ENCODE data around the gene PHPT1. TPM values are rescaled to one million over a fixed set of nuclear protein-coding genes. Genes with fewer than 3 reads are reported as not detected.
"Not testable (repeated sequence)": the region's sequence is repeated elsewhere in the genome, so short reads cannot be mapped to it uniquely, and the experiment has no call there.

Gene PHPT1
- total and polyA plus RNA-seq, 7 donors, result 39.0 to 144 (median 73.1) TPM

GRCh38 chr9:136835162-136835931 is 13.9 kb upstream of the PHPT1 start:
- Histone ChIP-seq H3K4me3 (no peak overlapping the region), H3K27me3 (no peaks in the 10 kb centered on the region), H3K9me3 (no peaks in the 10 kb centered on the region), H3K4me1 (no peaks in the 10 kb centered on the region), H3K27ac (no peak overlapping the region), H3K36me3 (peaks cover 2 to 65% (median 31%) of the 10 kb centered on the region in 4 donors)
- 92 to 95% methylated on average over 36 of the region's 36 CpGs for WGBS, 2 donors
- intact Hi-C loops (cut with DNase I), result no loop called here
- no peak for TF ChIP-seq POLR2AphosphoS5 (IDR thresholded peaks at IDR 0.05)
- TF ChIP-seq POLR2A (IDR thresholded peaks at IDR 0.05), result no peak
- no peak for TF ChIP-seq CTCF (IDR thresholded peaks at IDR 0.05)
- no peak for TF ChIP-seq EP300 (IDR thresholded peaks at IDR 0.05)
- DNase-seq, result no peak

DNA sequence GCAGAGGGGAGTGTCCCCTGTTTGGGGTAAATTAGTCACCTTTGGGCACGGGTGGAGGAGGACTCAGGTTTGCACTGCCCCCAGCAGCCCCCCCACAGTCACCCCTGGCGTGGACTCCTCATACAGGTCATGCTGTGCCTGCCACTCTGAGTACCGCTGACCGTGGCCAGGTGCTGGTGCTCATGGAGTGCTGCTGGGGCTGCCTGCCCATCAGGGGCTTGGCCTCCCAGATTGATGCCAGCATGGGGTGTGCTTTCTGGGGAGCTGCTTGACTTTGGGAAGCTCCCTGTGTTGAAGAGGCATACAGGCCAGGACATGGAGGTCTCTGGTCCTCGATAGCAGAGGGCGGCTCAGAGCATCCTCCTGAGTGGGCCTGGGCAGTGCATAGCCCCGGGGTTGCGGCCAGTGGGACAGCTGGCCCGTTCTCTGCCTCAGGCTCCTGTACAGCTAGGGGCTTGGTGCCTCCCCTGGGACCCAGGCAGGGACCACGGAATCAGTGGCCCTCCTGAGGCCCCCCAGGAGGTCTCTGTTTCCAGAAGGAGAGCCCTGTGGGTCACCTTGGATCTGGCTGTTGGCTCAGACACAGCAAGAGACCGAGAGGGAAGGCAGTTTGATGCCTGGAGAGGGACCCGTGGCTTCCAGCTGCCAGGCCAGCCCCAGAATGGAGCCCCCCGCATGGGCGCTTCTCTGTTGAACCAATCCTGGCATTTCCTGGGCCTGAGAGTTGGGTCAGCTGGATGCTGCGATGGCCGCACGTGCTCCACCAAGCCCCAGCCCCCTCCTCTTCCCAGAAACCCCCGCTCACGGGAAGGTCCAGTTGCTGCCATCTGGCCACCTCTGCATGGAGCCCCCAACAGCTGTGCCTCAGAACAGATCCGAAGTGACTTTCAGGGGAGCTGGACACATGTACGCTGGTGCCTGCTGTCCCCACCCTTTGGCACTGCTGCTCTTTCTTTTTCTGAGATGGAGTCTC is 13.0 kb upstream of the PHPT1 start:
- Histone ChIP-seq H3K4me3 (no peak overlapping the region), H3K36me3 (peaks cover 0 to 60% (median 24%) of the 10 kb centered on the region in 4 donors), H3K27ac (no peak overlapping the region), H3K9me3 (no peaks in the 10 kb centered on the region), H3K27me3 (no peaks in the 10 kb centered on the region), H3K4me1 (peaks cover 0 to 6% (median 4%) of the 10 kb centered on the region in 4 donors)
- 87 to 93% methylated on average over 21 of the region's 21 CpGs for WGBS, 2 donors
- intact Hi-C loops (cut with DNase I), result no loop called here
- DNase-seq, result no peak
- TF ChIP-seq POLR2AphosphoS5 (IDR thresholded peaks at IDR 0.05), result no peak

GRCh38 chr9:136837146-136837855 is 11.9 kb upstream of the PHPT1 start:
- H3K4me3 ChIP-seq, result no peak overlapping the region
- H3K36me3 ChIP-seq, result peaks cover 0 to 49% (median 18%) of the 10 kb centered on the region in 4 donors
- TF ChIP-seq CTCF (IDR thresholded peaks at IDR 0.05) (no peak), POLR2A (IDR thresholded peaks at IDR 0.05) (no peak), POLR2AphosphoS5 (IDR thresholded peaks at IDR 0.05) (no peak), EP300 (IDR thresholded peaks at IDR 0.05) (no peak)
- intact Hi-C loops (cut with DNase I), result no loop called here
- DNase-seq, result no peak
- H3K27me3 ChIP-seq, result peaks cover 0 to 1% (median 0%) of the 10 kb centered on the region in 3 donors
- 86 to 93% methylated on average over 27 of the region's 27 CpGs for WGBS, 2 donors
- H3K4me1 ChIP-seq, result peaks cover 0 to 17% (median 15%) of the 10 kb centered on the region in 4 donors
- H3K9me3 ChIP-seq, result no peaks in the 10 kb centered on the region
- H3K27ac ChIP-seq, result no peak overlapping the region

DNA sequence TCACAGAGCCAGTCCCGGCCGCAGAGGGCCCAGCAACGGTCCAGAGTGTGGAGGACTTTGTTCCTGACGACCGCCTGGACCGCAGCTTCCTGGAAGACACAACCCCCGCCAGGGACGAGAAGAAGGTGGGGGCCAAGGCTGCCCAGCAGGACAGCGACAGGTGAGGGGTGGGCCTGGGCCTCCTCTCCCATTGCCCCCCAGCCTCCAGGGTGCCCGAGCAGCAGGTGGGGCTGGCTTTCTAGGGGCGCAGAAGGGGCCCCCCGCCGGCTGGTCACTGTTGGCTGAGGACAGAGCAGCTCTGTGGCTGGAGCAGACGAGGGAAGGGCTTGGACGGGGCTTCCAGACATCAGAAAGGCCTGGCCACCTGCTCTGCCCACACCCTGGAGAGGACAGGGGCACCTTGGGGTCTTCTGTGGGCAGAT is 11.3 kb upstream of the PHPT1 start:
- H3K27me3 ChIP-seq; H3K27ac ChIP-seq; H3K9me3 ChIP-seq; H3K4me3 ChIP-seq; intact Hi-C loops (cut with DNase I); DNase-seq: not testable (repeated sequence)
- WGBS, 2 donors, result 82 to 91% methylated on average over 15 of the region's 15 CpGs
- peaks cover 0 to 23% (median 21%) of the 10 kb centered on the region in 4 donors for H3K4me1 ChIP-seq
- H3K36me3 ChIP-seq, result peaks cover 0 to 44% (median 15%) of the 10 kb centered on the region in 4 donors

GRCh38 chr9:136838314-136839228 is 10.6 kb upstream of the PHPT1 start:
- intact Hi-C loops (cut with DNase I), result no loop called here
- no peak for TF ChIP-seq POLR2A (IDR thresholded peaks at IDR 0.05)
- no peak for TF ChIP-seq POLR2AphosphoS5 (IDR thresholded peaks at IDR 0.05)
- TF ChIP-seq EP300 (IDR thresholded peaks at IDR 0.05), result no peak
- no peak for TF ChIP-seq CTCF (IDR thresholded peaks at IDR 0.05)
- peaks cover 0 to 30% (median 28%) of the 10 kb centered on the region in 4 donors for H3K4me1 ChIP-seq
- peaks cover 0 to 13% (median 6%) of the 10 kb centered on the region in 3 donors for H3K27me3 ChIP-seq
- WGBS, 2 donors, result 73 to 89% methylated on average over 29 of the region's 29 CpGs
- H3K4me3 ChIP-seq, result no peak overlapping the region
- H3K27ac ChIP-seq, result no peak overlapping the region
- H3K36me3 ChIP-seq, result peaks cover 0 to 42% (median 15%) of the 10 kb centered on the region in 4 donors
- no peak for DNase-seq
- H3K9me3 ChIP-seq, result no peaks in the 10 kb centered on the region

Data from sigmoid colon (tissue), 7 donors.